Mucosa of descending colon (tissue), 3 donors: Measurements from ENCODE around the gene CCDC60. TPM values are rescaled to one million over a fixed set of nuclear protein-coding genes. Genes with fewer than 3 reads are reported as not detected.
A peak's percentile ranks its signal among the peaks of the same experiment; 100 is the strongest.

Experiments used
- ATAC-seq: fragments of 200-7000 bp; cut with Tn5 transposase; one replicate; pipeline ENCODE4 v1.9.1; 2020; ENCODE audit warnings: mild to moderate bottlenecking, moderate library complexity
- DNase-seq, 3 donors: peaks; one replicate each; pipeline ENCODE4 v3.0.0-alpha.2; 2020
- H3K36me3 ChIP-seq: fragments of 200-600 bp; one replicate; pipeline ENCODE4 v1.8.0; 2021; ENCODE audit warnings: low read depth, mild to moderate bottlenecking
- H3K4me1 ChIP-seq: fragments of 200-600 bp; one replicate; pipeline ENCODE4 v1.8.0; 2021; ENCODE audit warnings: low read depth, mild to moderate bottlenecking
- H3K4me3 ChIP-seq: fragments of 200-600 bp; one replicate; pipeline ENCODE4 v1.8.0; 2021; ENCODE audit warnings: mild to moderate bottlenecking
- H3K9me3 ChIP-seq: fragments of 200-600 bp; one replicate; pipeline ENCODE4 v1.8.0; 2021; ENCODE audit warnings: mild to moderate bottlenecking
- CTCF ChIP-seq: fragments of 200-600 bp; IDR thresholded peaks from one replicate; pipeline ENCODE4 v1.8.0; 2022; ENCODE audit warnings: antibody characterized with exemption, mild to moderate bottlenecking
- intact Hi-C, 2 donors: fragments of 100-400 bp; cut with DNase I in 1 of 2; cut with micrococcal nuclease in 1 of 2; formaldehyde crosslinking; loops; one replicate each; pipeline versions ENCODE4 v1.11.0 to v1.11.1; 2022; cut with DNase I, micrococcal nuclease
- long read RNA-seq, 2 donors: library from polyadenylated mRNA; unstranded; transcript quantifications; one replicate each; pipeline ENCODE4 v2.0.0, GENCODE V29; 2019 to 2021
- total RNA-seq, 3 donors: library from RNA; stranded (reverse); fragmentation: NEBNext Ultra II Directional in 2 of 3; extraction: Animal tissue kit (Norgen Biotek cat#: 25700) in 2 of 3; gene quantifications; one replicate each; pipeline versions ENCODE4 v1.2.1 to v1.2.4, GENCODE V29; 2021 to 2023
- donor health status: DM: no; HTN: no; CAD: no; lungs with moderate emphysema.
- donor health status: DM: no; HTN: no; CAD: no.
- donor health status: DM: no; HTN: yes; CAD: no.

Gene CCDC60
- total RNA-seq: 1 to 10 TPM; 2.2 to 3.5 (median 2.9) TPM
- long read RNA-seq, donor 1: 0 reads
- long read RNA-seq, donor 2, partial matches to known transcripts: 0 of 2 reads
- long read RNA-seq, donor 2, other reads (novel, unspliced or antisense): 0 of 2 reads

GRCh38 chr12:119334430-119335170, at the start of gene CCDC60:
Gene CCDC60, plus strand, starts transcription at chr12:119334729. Its CDS starts 448 bp downstream, at chr12:119335177.
- Histone ChIP-seq H3K36me3 (no peaks in the 10 kb centered on the region), H3K4me3 (no peak within 1 kb of the TSS), H3K9me3 (no peaks in the 10 kb centered on the region), H3K4me1 (no peaks in the 10 kb centered on the region)
- ATAC-seq: peak; percentile 87
- intact Hi-C loops: no loop called here
- DNase-seq: peak; percentile 66 to 76 (median 69)
- TF ChIP-seq CTCF: no peak

- intact Hi-C loops: no loop called here
These were observed 46.0 kb upstream of the CCDC60 start for GRCh38 chr12:119288576-119288975.

GRCh38 chr12:119292893-119293630, 41.5 kb upstream of the CCDC60 start:
- H3K9me3 ChIP-seq: no peaks in the 10 kb centered on the region
- ATAC-seq (no peak), DNase-seq (no peak)
- no peak for TF ChIP-seq CTCF
- H3K4me3 ChIP-seq: no peak overlapping the region
- H3K36me3 ChIP-seq: no peaks in the 10 kb centered on the region
- intact Hi-C loops: no loop called here
- H3K4me1 ChIP-seq: no peaks in the 10 kb centered on the region

More at GRCh38 chr12:119288576-119288975, 46.0 kb upstream of the CCDC60 start:
- TF ChIP-seq CTCF: no peak
- ATAC-seq (no peak), DNase-seq (no peak)
- H3K9me3 ChIP-seq: no peaks in the 10 kb centered on the region
- no peaks in the 10 kb centered on the region for H3K4me1 ChIP-seq
- no peak overlapping the region for H3K4me3 ChIP-seq
- H3K36me3 ChIP-seq: no peaks in the 10 kb centered on the region

- Histone ChIP-seq H3K4me1 (no peaks in the 10 kb centered on the region), H3K36me3 (no peaks in the 10 kb centered on the region), H3K4me3 (no peak overlapping the region), H3K9me3 (no peaks in the 10 kb centered on the region)
- no peak for ATAC-seq
- TF ChIP-seq CTCF: no peak
- intact Hi-C loops: no loop called here
- DNase-seq: no peak
These were observed 40.3 kb upstream of the CCDC60 start for GRCh38 chr12:119294211-119294610.

- intact Hi-C loops: no loop called here
- TF ChIP-seq CTCF: no peak
- H3K36me3 ChIP-seq: no peaks in the 10 kb centered on the region
- H3K4me3 ChIP-seq: no peak overlapping the region
- DNase-seq: no peak
- no peaks in the 10 kb centered on the region for H3K4me1 ChIP-seq
- H3K9me3 ChIP-seq: no peaks in the 10 kb centered on the region
- ATAC-seq: no peak
These were observed 38.0 kb upstream of the CCDC60 start for GRCh38 chr12:119296535-119296934.
